Measurements from ENCODE around the gene CCDC187.
"Not testable (repeated sequence)": the region's sequence is repeated elsewhere in the genome, so short reads cannot be mapped to it uniquely, and the experiment has no call there.

CCDC187 gene

DNA sequence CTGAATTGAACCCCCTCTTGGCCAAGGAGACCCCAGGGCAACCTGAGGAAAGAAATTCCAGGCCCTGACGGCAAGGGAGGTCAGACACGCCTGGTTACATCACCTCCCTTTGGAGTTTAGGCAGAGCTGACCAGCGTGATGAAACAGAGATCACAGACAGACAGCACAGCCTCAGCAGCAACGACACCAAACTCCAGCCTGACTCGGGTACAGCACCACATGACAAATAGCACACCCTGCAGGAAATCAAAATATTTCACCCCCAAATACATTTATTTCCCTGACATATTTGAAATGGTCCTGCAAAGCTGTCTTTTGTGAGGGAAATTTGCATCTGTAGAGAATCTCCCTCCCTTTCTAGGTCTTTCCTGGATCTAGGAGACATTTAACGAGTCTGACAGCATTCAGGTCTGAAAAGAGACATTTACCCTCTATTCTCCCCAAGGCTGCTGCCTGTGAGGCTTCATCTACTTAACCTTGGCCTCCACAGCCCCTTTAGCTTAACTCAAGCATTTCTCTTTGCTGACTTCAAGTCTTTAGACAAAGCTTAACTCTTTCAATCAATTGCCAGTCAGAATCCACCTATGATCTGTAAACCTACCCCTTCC lies 60.9 kb downstream of the CCDC187 start:
- FAIRE-seq (no peak), DNase-seq (ENCODE audit: insufficient read length) (no peak)
- TF ChIP-seq POLR2AphosphoS5 (IDR thresholded peaks at IDR 0.05; ENCODE audit: low read depth, low read length) (no peak), POLR2A (IDR thresholded peaks at IDR 0.05; ENCODE audit: low read depth, low read length) (no peak), TAF1 (IDR thresholded peaks at IDR 0.05; ENCODE audit: borderline replicate concordance, low read depth, low read length) (no peak)

DNA sequence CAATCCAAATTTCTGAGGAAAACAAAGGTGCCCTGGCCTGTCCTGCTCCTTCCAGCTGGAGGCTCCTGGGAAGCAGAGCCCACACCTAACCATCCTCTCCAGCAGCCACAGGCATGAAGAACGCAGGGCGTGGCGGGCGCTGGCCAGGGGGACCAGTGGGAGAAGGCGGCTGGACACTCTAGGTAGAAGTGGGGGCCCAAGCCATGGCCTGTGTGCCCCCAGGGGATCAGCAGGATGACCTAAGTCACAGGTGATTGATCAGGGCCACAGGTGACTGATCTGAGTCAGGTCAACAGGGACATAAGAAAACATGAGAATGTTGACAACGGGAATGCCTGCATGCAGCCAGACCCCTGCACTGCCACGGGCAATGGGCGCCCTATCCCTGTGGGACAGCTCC lies 61.6 kb downstream of the CCDC187 start:
- no peak for FAIRE-seq
- DNase-seq (ENCODE audit: insufficient read length), result no peak
- TF ChIP-seq POLR2AphosphoS5 (IDR thresholded peaks at IDR 0.05; ENCODE audit: low read depth, low read length), result no peak
- no peak for TF ChIP-seq POLR2A (IDR thresholded peaks at IDR 0.05; ENCODE audit: low read depth, low read length)
- no peak for TF ChIP-seq TAF1 (IDR thresholded peaks at IDR 0.05; ENCODE audit: borderline replicate concordance, low read depth, low read length)

DNA sequence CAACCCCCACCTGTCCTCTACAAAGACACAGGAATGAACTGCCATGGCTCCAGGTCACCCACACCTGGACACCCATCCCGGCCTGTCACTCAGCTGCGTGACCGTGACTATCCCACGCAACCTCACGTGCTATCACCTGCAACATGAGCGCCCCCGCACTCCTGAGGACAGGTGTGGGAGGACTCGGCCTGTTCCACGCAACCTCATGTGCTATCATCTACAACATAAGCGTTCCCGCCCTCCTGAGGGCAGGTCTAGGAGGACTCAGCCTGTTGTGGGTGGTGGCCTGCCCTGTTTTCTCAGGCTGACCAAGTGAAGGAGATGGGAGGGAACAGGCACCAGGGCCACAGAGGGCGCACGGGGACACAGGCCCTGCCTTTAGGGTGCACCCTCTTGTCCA lies 62.4 kb downstream of the CCDC187 start:
- DNase-seq (ENCODE audit: insufficient read length), result no peak
- no peak for FAIRE-seq
- no peak for TF ChIP-seq POLR2AphosphoS5 (IDR thresholded peaks at IDR 0.05; ENCODE audit: low read depth, low read length)

- DNase-seq (ENCODE audit: insufficient read length) (no peak), FAIRE-seq (no peak)
Observed at GRCh38 chr9:136240941-136241340, 63.0 kb downstream of the CCDC187 start.

DNA sequence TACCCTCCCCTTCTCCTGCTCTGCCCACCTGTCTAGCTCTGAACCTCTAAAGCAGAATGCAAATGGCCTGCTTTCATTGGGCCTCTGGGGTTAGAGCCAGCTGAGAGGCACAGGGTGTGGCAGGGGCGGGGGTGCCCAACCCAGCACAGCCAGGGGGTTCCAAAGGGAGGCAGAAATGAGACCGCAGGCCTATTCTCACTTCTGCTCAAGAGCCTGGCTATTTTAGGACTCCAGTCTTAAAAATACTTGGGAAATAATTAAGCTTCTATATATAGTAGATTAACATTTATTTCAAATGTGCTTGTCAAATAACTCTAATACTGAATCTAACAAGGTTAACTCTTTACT lies 63.9 kb downstream of the CCDC187 start:
- FAIRE-seq (peak; percentile 33), DNase-seq (ENCODE audit: insufficient read length) (no peak)

More at GRCh38 chr9:136240941-136241340, 63.0 kb downstream of the CCDC187 start:
- TF ChIP-seq POLR2A (IDR thresholded peaks at IDR 0.05; ENCODE audit: low read depth, low read length), result no peak
- TF ChIP-seq TAF1 (IDR thresholded peaks at IDR 0.05; ENCODE audit: borderline replicate concordance, low read depth, low read length), result no peak
- no peak for TF ChIP-seq POLR2AphosphoS5 (IDR thresholded peaks at IDR 0.05; ENCODE audit: low read depth, low read length)

GRCh38 chr9:136239135-136239982 lies 64.5 kb downstream of the CCDC187 start:
- DNase-seq (ENCODE audit: insufficient read length), result no peak
- FAIRE-seq, result peak; percentile 9
- TF ChIP-seq TAF1 (IDR thresholded peaks at IDR 0.05; ENCODE audit: borderline replicate concordance, low read depth, low read length), result no peak
- TF ChIP-seq POLR2A (IDR thresholded peaks at IDR 0.05; ENCODE audit: low read depth, low read length), result no peak
- TF ChIP-seq POLR2AphosphoS5 (IDR thresholded peaks at IDR 0.05; ENCODE audit: low read depth, low read length), result no peak

More for the DNA sequence above, 63.9 kb downstream of the CCDC187 start:
- TF ChIP-seq POLR2AphosphoS5 (IDR thresholded peaks at IDR 0.05; ENCODE audit: low read depth, low read length) (no peak), TAF1 (IDR thresholded peaks at IDR 0.05; ENCODE audit: borderline replicate concordance, low read depth, low read length) (no peak), POLR2A (IDR thresholded peaks at IDR 0.05; ENCODE audit: low read depth, low read length) (no peak)

DNA sequence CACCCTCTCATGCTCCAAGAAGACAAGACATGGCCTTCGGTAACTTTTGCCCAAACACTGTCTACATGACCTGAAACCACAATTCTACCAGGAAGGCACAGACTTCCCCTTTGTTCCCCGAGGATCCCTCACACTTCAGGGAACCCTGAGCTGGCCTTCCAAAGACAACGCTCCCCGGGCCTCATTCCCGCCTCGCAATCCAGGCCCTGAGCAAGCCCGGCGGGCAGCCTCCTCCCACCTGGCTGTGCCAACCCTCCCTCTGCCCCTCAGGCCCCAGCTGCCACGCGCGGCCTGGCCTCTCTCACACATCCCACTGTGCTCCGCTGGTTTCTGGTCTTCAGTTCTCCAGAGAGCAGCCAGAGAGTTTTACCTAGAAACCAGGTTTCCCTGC lies 65.6 kb downstream of the CCDC187 start:
- no peak for TF ChIP-seq TAF1 (IDR thresholded peaks at IDR 0.05; ENCODE audit: borderline replicate concordance, low read depth, low read length)
- TF ChIP-seq POLR2A (IDR thresholded peaks at IDR 0.05; ENCODE audit: low read depth, low read length), result no peak
- no peak for TF ChIP-seq POLR2AphosphoS5 (IDR thresholded peaks at IDR 0.05; ENCODE audit: low read depth, low read length)
- FAIRE-seq (no peak), DNase-seq (ENCODE audit: insufficient read length) (no peak)

- FAIRE-seq, result no peak
- TF ChIP-seq POLR2AphosphoS5 (IDR thresholded peaks at IDR 0.05; ENCODE audit: low read depth, low read length), result no peak
- TF ChIP-seq POLR2A (IDR thresholded peaks at IDR 0.05; ENCODE audit: low read depth, low read length), result no peak
- no peak for TF ChIP-seq TAF1 (IDR thresholded peaks at IDR 0.05; ENCODE audit: borderline replicate concordance, low read depth, low read length)
- no peak for DNase-seq (ENCODE audit: insufficient read length)
Observed at GRCh38 chr9:136237486-136238341, 66.2 kb downstream of the CCDC187 start.

DNA sequence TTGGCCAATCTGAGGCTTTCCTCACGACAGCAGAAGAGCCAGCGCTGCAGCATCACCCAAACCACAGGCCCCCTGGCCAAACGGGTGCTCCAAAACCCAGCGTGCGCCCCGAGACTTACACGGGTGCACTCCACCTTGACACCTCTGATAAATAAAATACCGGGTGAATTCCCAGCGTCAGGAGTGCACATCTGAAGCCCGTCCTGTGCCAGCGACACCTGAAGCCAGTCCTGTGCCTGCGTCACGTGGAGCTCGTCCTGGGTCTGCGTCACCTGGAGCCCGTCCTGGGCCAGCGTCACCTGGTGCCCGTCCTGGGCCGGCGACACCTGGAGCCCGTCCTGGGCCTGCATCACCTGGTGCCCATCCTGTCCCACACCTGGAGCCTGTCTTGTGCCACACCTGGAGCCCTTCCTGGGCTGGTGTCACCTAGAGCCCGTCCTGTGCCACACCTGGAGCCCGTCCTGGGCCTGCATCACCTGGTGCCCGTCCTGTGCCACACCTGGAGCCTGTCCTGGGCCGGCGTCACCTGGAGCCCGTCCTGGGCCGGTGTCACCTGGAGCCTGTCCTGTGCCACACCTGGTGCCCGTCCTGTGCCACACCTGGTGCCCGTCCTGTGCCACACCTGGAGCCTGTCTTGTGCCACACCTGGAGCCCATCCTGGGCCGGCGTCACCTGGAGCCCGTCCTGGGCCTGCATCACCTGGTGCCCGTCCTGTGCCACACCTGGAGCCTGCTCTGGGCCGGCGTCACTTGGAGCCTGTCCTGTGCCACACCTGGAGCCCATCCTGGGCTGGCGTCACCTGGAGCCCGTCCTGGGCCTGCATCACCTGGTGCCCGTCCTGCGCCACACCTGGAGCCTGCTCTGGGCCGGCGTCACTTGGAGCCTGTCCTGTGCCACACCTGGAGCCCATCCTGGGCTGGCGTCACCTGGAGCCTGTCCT lies 67.2 kb downstream of the CCDC187 start:
- not testable (repeated sequence) for FAIRE-seq; DNase-seq (ENCODE audit: insufficient read length)

DNA sequence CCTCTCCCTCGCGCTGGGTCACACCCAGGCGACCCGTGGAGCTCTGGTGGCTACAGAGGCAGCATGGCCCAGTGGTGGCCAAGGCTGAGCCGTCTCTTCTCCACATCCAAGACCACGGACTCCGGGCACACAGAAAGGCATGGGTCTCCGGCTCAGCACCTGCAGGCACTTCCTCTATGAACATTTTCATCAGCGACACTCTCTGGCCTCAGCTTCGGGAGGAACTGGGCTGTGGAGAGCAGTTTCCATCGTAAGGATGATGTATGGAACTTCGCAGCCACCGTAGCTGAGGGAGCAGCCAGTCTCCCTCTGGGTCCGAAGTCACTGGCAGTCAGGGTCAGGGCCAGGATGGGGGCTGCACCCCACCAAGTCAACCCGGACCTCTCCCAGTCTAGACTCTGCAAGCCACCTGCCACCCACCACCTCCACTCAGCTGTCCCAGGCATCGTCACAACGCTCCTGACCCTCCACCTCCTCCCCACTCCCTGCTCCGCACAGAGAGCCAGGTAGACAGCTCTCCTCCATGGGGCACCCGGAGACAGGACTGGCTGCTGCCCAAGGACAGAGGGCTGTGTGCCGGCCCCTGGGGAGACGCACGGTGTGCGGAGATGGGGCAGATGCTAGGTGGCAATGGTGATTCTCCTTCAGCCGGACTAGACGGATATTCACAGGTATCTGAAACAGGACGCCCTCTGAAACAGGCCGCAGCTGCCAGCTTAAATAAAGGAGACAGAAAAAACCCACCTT lies 68.0 kb downstream of the CCDC187 start:
- TF ChIP-seq POLR2A (IDR thresholded peaks at IDR 0.05; ENCODE audit: low read depth, low read length), result no peak
- no peak for DNase-seq (ENCODE audit: insufficient read length)
- FAIRE-seq, result no peak

All from GM12892 (cell line).